ENCODE results near the gene MAD1L1. TPM values are rescaled to one million over a fixed set of nuclear protein-coding genes. Genes with fewer than 3 reads are reported as not detected.

MAD1L1 gene
- total RNA-seq, 6 experiments from 2014 or later, result 15.1 to 37.4 (median 20.5) TPM

DNA sequence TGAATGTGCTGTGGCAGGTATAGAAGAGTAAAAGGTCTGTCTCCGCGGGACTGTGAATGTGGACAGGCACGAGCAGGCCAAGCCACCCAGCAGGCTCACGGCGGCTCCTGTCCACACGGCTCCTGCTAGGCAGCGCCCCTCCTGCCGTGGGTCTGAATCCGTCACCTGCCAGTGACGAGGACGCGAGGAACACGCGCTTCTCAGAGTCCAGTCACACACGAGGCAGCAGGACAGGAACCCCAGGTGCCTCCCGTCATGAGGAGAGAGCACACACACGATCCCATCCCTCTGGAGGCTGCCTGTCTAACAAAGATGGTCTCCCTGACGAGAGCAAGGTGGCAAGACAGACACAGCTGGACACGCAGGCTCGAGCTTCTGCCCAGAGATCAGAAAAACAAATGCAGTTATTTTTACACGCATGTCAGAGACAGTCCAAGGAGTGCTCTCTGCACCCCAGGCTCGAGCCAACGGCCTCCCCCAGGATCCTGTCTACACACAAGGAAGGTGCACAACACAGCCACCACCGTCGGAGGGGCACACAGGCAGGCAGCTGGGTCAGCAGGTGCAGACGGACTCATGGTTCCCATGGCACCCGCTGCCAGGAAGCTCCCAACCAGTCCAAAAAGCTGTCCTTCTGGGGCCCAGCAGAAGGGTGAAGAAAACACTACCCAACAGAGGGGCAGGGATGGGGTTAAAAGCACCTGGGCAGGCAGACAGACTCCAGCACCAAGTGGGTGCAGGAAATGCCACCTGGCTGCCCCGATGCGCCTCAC, 103.2 kb downstream of the MAD1L1 start:
- Histone ChIP-seq H3K4me3 (no peak overlapping the region), H3K9me3 (no peaks in the 10 kb centered on the region), H3K27me3 (no peaks in the 10 kb centered on the region), H3K36me3 (no peaks in the 10 kb centered on the region), H3K27ac (no peak overlapping the region), H3K4me1 (no peaks in the 10 kb centered on the region)
- intact Hi-C loops (cut with DNase I), result no loop called here
- 90% methylated on average over 6 of the region's 29 CpGs for WGBS (ENCODE audit: insufficient coverage, low coverage, low lambda C conversion rate, missing lambda C conversion rate)
- DNase-seq, result no peak
- no peak for ATAC-seq
- TF ChIP-seq POLR2A (IDR thresholded peaks at IDR 0.05) (no peak), CTCF (IDR thresholded peaks at IDR 0.05) (no peak)

DNA sequence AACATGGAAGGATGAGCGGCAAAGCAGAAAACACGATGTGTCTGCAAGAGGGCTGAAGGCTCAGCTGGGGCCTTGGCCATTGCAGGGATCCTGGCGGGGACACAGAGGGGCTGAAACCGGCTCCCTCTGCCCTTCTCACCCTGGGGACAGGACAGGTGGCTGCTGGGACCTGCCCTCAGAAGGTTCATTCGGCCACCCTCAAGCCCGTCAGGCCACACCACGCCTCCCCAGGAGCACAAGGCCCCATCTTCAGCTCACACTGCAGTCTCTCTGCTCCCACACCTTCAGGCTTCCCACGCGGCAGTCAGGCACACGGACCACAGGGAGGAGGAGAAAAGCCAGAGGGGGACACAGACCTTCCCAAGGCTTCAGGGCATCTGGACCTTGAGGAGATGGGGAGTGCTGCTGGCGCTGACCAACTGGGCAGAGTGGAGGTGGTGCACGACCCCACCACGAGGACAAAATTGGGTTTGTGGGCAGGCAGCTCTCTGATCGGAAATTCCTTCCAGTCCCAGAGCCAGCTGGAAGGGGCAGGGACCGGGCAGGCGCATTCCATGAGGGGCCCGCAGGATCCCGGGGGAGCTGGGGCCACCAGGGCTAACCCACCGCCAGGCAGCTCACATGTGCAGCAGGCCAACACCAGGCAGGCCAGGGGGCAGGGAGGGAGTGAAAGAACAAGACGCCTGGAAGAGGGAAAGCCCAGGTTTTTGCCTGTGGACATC, 104.0 kb downstream of the MAD1L1 start:
- TF ChIP-seq CTCF (IDR thresholded peaks at IDR 0.05) (no peak), POLR2A (IDR thresholded peaks at IDR 0.05) (no peak)
- WGBS (ENCODE audit: insufficient coverage, low coverage, low lambda C conversion rate, missing lambda C conversion rate), result no CpG with 5 or more reads among the region's 20 CpGs
- intact Hi-C loops (cut with DNase I), result no loop called here

DNA sequence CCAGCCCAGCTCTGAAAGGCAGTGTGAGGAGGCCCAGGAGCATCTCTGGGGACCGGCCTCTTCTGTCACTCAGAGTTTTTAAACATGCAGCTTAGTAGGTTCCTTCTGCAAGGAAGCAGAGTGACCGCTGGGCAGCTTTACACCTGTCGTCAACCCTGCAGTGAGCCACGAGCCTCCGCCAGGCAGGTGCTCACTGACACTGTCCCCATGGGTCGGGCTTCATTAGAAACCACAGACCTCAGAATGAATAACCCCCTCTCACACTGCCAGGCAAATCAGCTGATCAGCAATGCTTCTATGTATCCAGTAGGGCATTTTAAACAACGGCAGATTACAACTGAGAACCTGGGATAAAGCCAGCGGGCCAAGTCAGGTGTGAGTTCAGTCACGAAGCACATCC, 106.1 kb downstream of the MAD1L1 start:
- Histone ChIP-seq H3K36me3 (no peaks in the 10 kb centered on the region), H3K4me1 (no peaks in the 10 kb centered on the region), H3K9me3 (no peaks in the 10 kb centered on the region), H3K27ac (no peak overlapping the region), H3K27me3 (no peaks in the 10 kb centered on the region), H3K4me3 (no peak overlapping the region)
- ATAC-seq (no peak), DNase-seq (no peak)
- no peak for TF ChIP-seq CTCF (IDR thresholded peaks at IDR 0.05)
- TF ChIP-seq POLR2A (IDR thresholded peaks at IDR 0.05), result no peak
- intact Hi-C loops (cut with DNase I), result no loop called here
- WGBS (ENCODE audit: insufficient coverage, low coverage, low lambda C conversion rate, missing lambda C conversion rate), result 80% methylated on average over 1 of the region's 9 CpGs

More for the DNA sequence above, 104.0 kb downstream of the MAD1L1 start:
- no peaks in the 10 kb centered on the region for H3K36me3 ChIP-seq
- H3K27ac ChIP-seq, result no peak overlapping the region
- ATAC-seq (no peak), DNase-seq (no peak)
- H3K9me3 ChIP-seq, result no peaks in the 10 kb centered on the region
- no peaks in the 10 kb centered on the region for H3K27me3 ChIP-seq
- H3K4me1 ChIP-seq, result no peaks in the 10 kb centered on the region
- H3K4me3 ChIP-seq, result no peak overlapping the region

DNA sequence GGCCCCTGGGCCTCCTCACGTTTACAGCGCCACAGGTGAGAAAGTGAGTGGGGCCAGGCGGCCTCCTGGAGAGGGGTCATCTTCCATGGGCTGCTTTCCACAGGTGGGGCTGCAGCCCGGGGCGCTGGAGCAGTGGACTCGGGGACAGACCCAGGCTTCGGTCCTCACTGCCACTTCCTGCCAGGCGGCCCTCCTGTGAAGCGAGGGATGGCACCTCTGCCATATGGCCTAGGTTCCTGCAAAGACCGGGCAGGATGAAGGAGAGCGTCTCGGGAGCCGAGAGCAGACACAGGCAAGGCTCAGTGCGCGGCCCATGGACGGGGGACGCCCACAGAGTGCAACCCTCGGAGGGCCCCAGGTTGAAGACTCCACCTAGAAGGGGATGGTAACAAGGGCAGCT, 106.8 kb downstream of the MAD1L1 start:
- ATAC-seq (peak in 1 of 4 donors; percentile 7), DNase-seq (no peak)
- Histone ChIP-seq H3K36me3 (no peaks in the 10 kb centered on the region), H3K27ac (no peak overlapping the region), H3K27me3 (no peaks in the 10 kb centered on the region), H3K4me1 (no peaks in the 10 kb centered on the region), H3K4me3 (no peak overlapping the region), H3K9me3 (no peaks in the 10 kb centered on the region)
- intact Hi-C loops (cut with DNase I), result no loop called here
- WGBS (ENCODE audit: insufficient coverage, low coverage, low lambda C conversion rate, missing lambda C conversion rate), result 92% methylated on average over 5 of the region's 18 CpGs
- no peak for TF ChIP-seq CTCF (IDR thresholded peaks at IDR 0.05)
- TF ChIP-seq POLR2A (IDR thresholded peaks at IDR 0.05), result no peak
